Activated CD8-positive, alpha-beta memory T cell treated with anti-CD3 and anti-CD28 coated beads, Interleukin-2, amount 10 ng/mL, durations not matched to agents 7 days and 5 days (primary cell): ENCODE data around the gene TSBP1. TPM values are rescaled to one million over a fixed set of nuclear protein-coding genes. Genes with fewer than 3 reads are reported as not detected.
"Not testable (repeated sequence)": the region's sequence is repeated elsewhere in the genome, so short reads cannot be mapped to it uniquely, and the experiment has no call there.

Source experiments
- ATAC-seq: fragments of 150-1000 bp; cut with Tn5 transposase; one replicate; pipeline ENCODE4 v1.10.0; 2021; ENCODE audit warnings: moderate library complexity
- CTCF ChIA-PET: fragments of 350-600 bp; sonication (Branson Sonifier 250); formaldehyde crosslinking; loops from one replicate; lab custom pipeline; 2021; ENCODE audit warnings: antibody characterized with exemption; lab: Charles Lee
- DNase-seq: peaks from one replicate; pipeline ENCODE4 v3.0.0-alpha.2; 2020
- H3K27ac Mint-ChIP-seq: one replicate; pipeline ENCODE4 v1.8.0; 2021; ENCODE audit warnings: mild to moderate bottlenecking, mixed read lengths
- H3K27me3 Mint-ChIP-seq: one replicate; pipeline ENCODE4 v1.8.0; 2021; ENCODE audit warnings: mixed read lengths
- H3K36me3 Mint-ChIP-seq: one replicate; pipeline ENCODE4 v1.8.0; 2021; ENCODE audit warnings: mild to moderate bottlenecking, mixed read lengths
- H3K4me1 Mint-ChIP-seq: one replicate; pipeline ENCODE4 v1.8.0; 2021; ENCODE audit warnings: mixed read lengths
- H3K4me3 Mint-ChIP-seq: one replicate; pipeline ENCODE4 v1.8.0; 2021; ENCODE audit warnings: mild to moderate bottlenecking, moderate library complexity, mixed read lengths
- H3K9me3 Mint-ChIP-seq: one replicate; pipeline ENCODE4 v1.8.0; 2022; ENCODE audit warnings: low read depth, mixed read lengths
- total RNA-seq, 2 experiments: library from RNA; stranded (reverse); gene quantifications; one replicate each; pipeline ENCODE4 v1.2.3, GENCODE V29; 2021

The TSBP1 gene
- total RNA-seq, 2 experiments from 2014 or later = not detected

DNA sequence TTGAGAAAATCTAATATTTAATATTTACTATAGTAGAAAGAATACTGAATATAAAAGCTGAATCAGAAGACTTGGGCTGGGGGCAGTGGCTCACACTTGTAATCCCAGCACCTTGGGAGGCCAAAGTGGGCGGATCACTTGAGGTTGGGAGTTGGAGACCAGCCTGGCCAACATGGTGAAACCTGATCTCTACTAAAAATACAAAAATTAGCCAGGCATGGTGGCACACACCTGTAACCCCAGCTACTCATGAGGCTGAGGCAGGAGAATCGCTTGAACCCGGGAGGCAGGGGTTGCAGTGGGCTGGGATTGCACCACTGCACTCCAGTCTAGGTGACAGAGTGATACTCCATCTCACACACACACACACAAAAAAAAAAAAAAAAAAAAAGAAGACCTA is 76.7 kb downstream of the TSBP1 start:
- H3K27me3 Mint-ChIP-seq = peaks cover 76% of the 10 kb centered on the region
- H3K9me3 Mint-ChIP-seq, H3K27ac Mint-ChIP-seq, H3K4me1 Mint-ChIP-seq, DNase-seq, H3K4me3 Mint-ChIP-seq, H3K36me3 Mint-ChIP-seq, ATAC-seq: not testable (repeated sequence)
- CTCF ChIA-PET = interaction anchor here (1.3 kb wide), 1 partner anchor 41 kb away, joined by 5 read pairs; no protein-coding TSS in a partner anchor

- no peak overlapping the region for H3K27ac Mint-ChIP-seq
- peaks cover 75% of the 10 kb centered on the region for H3K27me3 Mint-ChIP-seq
These were observed 77.1 kb downstream of the TSBP1 start for GRCh38 chr6:32294566-32294965.

DNA sequence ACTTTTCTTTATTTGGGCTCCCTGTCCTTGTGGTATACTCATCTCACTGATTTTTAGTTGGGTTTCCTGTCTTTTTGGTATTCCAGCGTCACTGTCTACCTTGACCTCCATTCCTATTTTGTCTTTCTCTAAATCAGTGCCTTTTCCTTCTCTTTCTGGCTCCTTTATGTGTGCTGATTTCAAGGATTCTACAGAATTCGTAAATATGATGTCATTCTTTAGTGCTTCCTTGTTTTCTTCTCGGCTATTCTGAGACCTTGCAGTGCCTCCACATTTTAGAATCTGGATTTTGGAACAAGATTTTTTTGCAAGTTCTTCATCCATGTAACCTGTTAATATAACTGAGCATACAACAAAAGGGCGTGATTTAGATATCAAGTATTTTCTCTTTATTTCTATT is 78.0 kb downstream of the TSBP1 start:
- peaks cover 73% of the 10 kb centered on the region for H3K27me3 Mint-ChIP-seq
- no peaks in the 10 kb centered on the region for H3K4me1 Mint-ChIP-seq
- ATAC-seq = no peak
- no peaks in the 10 kb centered on the region for H3K9me3 Mint-ChIP-seq
- CTCF ChIA-PET = interaction anchor here (1.3 kb wide), 1 partner anchor 39 kb away, joined by 5 read pairs; no protein-coding TSS in a partner anchor
- DNase-seq = no peak
- H3K4me3 Mint-ChIP-seq = no peak overlapping the region
- no peak overlapping the region for H3K27ac Mint-ChIP-seq
- H3K36me3 Mint-ChIP-seq = no peaks in the 10 kb centered on the region

More at GRCh38 chr6:32294566-32294965, 77.1 kb downstream of the TSBP1 start:
- ATAC-seq (no peak), DNase-seq (no peak)
- Mint-ChIP-seq H3K36me3 (no peaks in the 10 kb centered on the region), H3K4me1 (no peaks in the 10 kb centered on the region), H3K4me3 (no peak overlapping the region), H3K9me3 (no peaks in the 10 kb centered on the region)
- CTCF ChIA-PET = interaction anchor here (1.3 kb wide), 1 partner anchor 40 kb away, joined by 5 read pairs; no protein-coding TSS in a partner anchor

DNA sequence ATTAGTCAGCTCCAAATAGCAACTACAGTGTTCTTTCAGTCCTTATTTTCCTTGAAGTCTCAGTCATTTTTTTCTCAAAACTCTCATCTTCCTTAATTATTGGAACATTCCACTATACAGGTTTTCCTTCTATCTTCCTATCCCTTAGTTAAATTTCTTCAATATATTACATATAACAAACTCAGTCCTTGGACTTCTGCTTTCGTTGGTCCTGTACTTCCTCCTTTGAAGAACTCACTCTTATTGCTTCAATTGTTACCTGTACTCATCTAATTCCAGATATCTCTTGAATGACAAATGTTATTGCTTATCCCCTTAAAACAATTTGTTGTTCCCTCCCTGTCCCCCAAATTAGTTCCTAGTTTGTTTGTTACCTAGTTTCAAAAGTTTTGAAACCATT is 80.2 kb downstream of the TSBP1 start:
- Mint-ChIP-seq H3K4me1 (no peaks in the 10 kb centered on the region), H3K27me3 (peaks cover 74% of the 10 kb centered on the region)
- CTCF ChIA-PET = no interaction called here

GRCh38 chr6:32290886-32291450 is 80.7 kb downstream of the TSBP1 start:
- no peaks in the 10 kb centered on the region for H3K9me3 Mint-ChIP-seq
- H3K27me3 Mint-ChIP-seq = peaks cover 73% of the 10 kb centered on the region
- no peaks in the 10 kb centered on the region for H3K4me1 Mint-ChIP-seq
- CTCF ChIA-PET = no interaction called here
- H3K4me3 Mint-ChIP-seq = no peak overlapping the region
- DNase-seq (no peak), ATAC-seq (no peak)
- H3K27ac Mint-ChIP-seq = no peak overlapping the region
- H3K36me3 Mint-ChIP-seq = no peaks in the 10 kb centered on the region

More for the DNA sequence above, 80.2 kb downstream of the TSBP1 start:
- no peak for DNase-seq
- Mint-ChIP-seq H3K27ac (no peak overlapping the region), H3K9me3 (no peaks in the 10 kb centered on the region), H3K36me3 (no peaks in the 10 kb centered on the region), H3K4me3 (no peak overlapping the region)
- ATAC-seq = no peak

- DNase-seq (no peak), ATAC-seq (no peak)
- H3K27ac Mint-ChIP-seq = no peak overlapping the region
- H3K27me3 Mint-ChIP-seq = peaks cover 71% of the 10 kb centered on the region
- H3K4me3 Mint-ChIP-seq = no peak overlapping the region
- no peaks in the 10 kb centered on the region for H3K9me3 Mint-ChIP-seq
- no peaks in the 10 kb centered on the region for H3K36me3 Mint-ChIP-seq
- CTCF ChIA-PET = interaction anchor here (0.9 kb wide), 1 partner anchor 43 kb away, joined by 3 read pairs; no protein-coding TSS in a partner anchor
- no peaks in the 10 kb centered on the region for H3K4me1 Mint-ChIP-seq
These were observed 83.3 kb downstream of the TSBP1 start for GRCh38 chr6:32288426-32288825.

GRCh38 chr6:32273801-32274577 is 97.7 kb downstream of the TSBP1 start:
- H3K27ac Mint-ChIP-seq, CTCF ChIA-PET, DNase-seq, ATAC-seq, H3K36me3 Mint-ChIP-seq, H3K9me3 Mint-ChIP-seq, H3K4me3 Mint-ChIP-seq: not testable (repeated sequence)
- H3K27me3 Mint-ChIP-seq = peaks cover 38% of the 10 kb centered on the region
- H3K4me1 Mint-ChIP-seq = peaks cover 20% of the 10 kb centered on the region

- CTCF ChIA-PET = no interaction called here
- peaks cover 4% of the 10 kb centered on the region for H3K9me3 Mint-ChIP-seq
- peaks cover 6% of the 10 kb centered on the region for H3K36me3 Mint-ChIP-seq
- peaks cover 34% of the 10 kb centered on the region for H3K27me3 Mint-ChIP-seq
- ATAC-seq (no peak), DNase-seq (no peak)
- no peak overlapping the region for H3K27ac Mint-ChIP-seq
- peaks cover 20% of the 10 kb centered on the region for H3K4me1 Mint-ChIP-seq
- peak overlapping the region; percentile 5 for H3K4me3 Mint-ChIP-seq
These were observed 100.3 kb downstream of the TSBP1 start for GRCh38 chr6:32271429-32271828.

- Mint-ChIP-seq H3K27me3 (peaks cover 26% of the 10 kb centered on the region), H3K4me1 (peaks cover 17% of the 10 kb centered on the region)
- CTCF ChIA-PET, H3K36me3 Mint-ChIP-seq, H3K9me3 Mint-ChIP-seq, H3K27ac Mint-ChIP-seq, ATAC-seq, DNase-seq, H3K4me3 Mint-ChIP-seq: not testable (repeated sequence)
These were observed 103.2 kb downstream of the TSBP1 start for GRCh38 chr6:32268459-32268858.

- peaks cover 20% of the 10 kb centered on the region for H3K27me3 Mint-ChIP-seq
- peaks cover 3% of the 10 kb centered on the region for H3K36me3 Mint-ChIP-seq
- H3K4me1 Mint-ChIP-seq = peaks cover 12% of the 10 kb centered on the region
- DNase-seq (no peak), ATAC-seq (no peak)
- H3K4me3 Mint-ChIP-seq = no peak overlapping the region
- peaks cover 2% of the 10 kb centered on the region for H3K9me3 Mint-ChIP-seq
- CTCF ChIA-PET = no interaction called here
- H3K27ac Mint-ChIP-seq = no peak overlapping the region
These were observed 104.7 kb downstream of the TSBP1 start for GRCh38 chr6:32267035-32267434.

DNA sequence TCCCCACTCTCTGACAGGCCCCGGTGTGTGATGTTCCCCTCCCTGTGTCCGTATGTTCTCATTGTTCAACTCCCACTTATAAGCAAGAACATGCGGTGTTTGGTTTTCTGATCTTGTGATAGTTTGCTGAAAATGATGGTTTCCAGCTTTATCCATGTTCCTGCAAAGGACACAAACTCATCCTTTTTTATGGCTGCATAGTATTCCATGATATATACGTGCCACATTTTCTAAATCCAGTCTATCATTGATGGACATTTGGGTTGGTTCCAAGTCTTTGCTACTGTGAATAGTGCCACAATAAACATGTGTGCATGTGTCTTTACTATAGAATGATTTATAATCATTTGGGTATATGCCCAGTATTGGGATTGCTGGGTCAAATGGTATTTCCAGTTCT is 114.4 kb downstream of the TSBP1 start:
- not testable (repeated sequence) for H3K36me3 Mint-ChIP-seq, H3K27ac Mint-ChIP-seq, H3K4me3 Mint-ChIP-seq, DNase-seq, ATAC-seq, H3K9me3 Mint-ChIP-seq
- peaks cover 20% of the 10 kb centered on the region for H3K4me1 Mint-ChIP-seq
- H3K27me3 Mint-ChIP-seq = peaks cover 63% of the 10 kb centered on the region
- CTCF ChIA-PET = interaction anchor here (2.7 kb wide), 1 partner anchor 12 kb away, joined by 10 read pairs; no protein-coding TSS in a partner anchor

DNA sequence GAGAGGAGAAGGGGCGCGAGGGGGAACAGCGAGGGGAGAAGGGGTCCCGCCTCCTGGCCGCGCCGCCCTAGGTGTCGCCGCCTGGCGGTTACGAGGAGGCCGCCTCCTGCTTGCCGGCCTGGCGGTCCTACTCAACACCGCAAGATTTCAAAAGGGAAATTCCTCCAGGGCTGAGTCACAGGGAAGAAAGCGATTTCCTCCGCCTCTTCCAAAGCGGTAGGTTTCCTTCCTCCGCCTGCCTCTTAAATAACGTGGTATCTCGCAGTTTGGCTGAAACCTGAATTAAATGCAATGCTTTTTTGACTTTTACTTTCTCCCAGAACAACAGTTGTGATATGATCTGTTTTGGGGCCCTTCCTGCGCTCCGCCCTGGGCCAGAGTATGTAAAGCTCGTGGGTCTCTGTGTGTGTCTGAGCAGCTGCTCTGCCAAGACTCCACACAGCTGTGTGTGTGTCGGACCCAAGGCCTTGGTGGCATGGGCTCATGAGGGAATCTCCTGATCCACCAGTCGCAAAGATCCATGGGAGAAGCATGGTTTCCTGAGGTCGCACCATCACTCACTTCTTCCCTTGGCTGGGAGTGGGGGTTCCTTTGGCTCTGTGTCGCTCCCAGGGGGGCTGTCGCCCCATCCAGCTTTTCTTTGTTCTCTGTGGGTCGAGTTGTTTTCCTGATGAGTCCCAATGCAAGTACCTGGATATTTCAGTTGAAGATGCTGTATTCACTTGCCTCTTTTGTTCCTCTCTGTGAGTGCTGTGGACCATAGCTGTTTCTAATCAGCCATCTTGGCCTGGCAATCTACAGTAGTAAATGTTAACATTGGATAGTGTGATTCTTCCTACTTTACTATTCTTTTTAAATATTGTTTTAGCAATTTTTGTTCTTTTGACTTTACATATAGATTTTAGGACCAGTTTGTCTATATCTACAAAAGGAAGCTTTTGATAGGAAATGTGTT is 116.2 kb downstream of the TSBP1 start:
- ATAC-seq (peak; percentile 74), DNase-seq (peak; percentile 60)
- CTCF ChIA-PET = interaction anchor here (2.0 to 2.7 kb wide), 2 partner anchors 10 to 39 kb away, joined by 5 to 10 read pairs; no protein-coding TSS in a partner anchor
- peak overlapping the region; percentile 4 for H3K4me3 Mint-ChIP-seq
- H3K4me1 Mint-ChIP-seq = peaks cover 25% of the 10 kb centered on the region
- H3K27ac Mint-ChIP-seq = no peak overlapping the region
- no peaks in the 10 kb centered on the region for H3K36me3 Mint-ChIP-seq
- no peaks in the 10 kb centered on the region for H3K9me3 Mint-ChIP-seq
- H3K27me3 Mint-ChIP-seq = peaks cover 47% of the 10 kb centered on the region

DNA sequence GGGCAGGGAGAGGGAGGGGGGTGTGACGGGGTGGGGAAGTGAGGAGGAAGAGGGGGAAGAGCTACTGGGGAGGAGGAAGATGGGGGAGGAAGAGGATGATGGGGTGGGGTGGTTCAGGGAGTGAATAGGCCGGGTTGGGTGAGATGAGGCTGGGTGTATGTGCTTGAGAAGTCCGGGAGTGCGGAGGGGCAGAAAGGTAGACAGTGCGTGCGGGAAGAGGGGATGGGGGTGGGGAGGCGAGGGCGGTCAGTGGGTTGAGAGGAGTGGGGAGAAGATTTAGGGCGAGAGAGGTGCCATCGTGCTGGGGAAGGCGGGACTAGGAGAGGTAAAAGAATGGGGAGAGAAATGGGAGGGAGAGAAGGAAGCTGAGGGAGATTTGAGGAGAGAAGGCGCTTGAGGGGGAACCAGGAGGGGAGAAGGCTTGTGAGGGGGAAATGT is 116.9 kb downstream of the TSBP1 start:
- DNase-seq (no peak), ATAC-seq (no peak)
- Mint-ChIP-seq H3K27ac (peak overlapping the region; percentile 20), H3K4me3 (no peak overlapping the region), H3K36me3 (peaks cover 2% of the 10 kb centered on the region), H3K4me1 (peaks cover 25% of the 10 kb centered on the region), H3K27me3 (peaks cover 40% of the 10 kb centered on the region), H3K9me3 (peaks cover 2% of the 10 kb centered on the region)
- CTCF ChIA-PET = interaction anchor here (2.0 to 2.5 kb wide), 2 partner anchors 10 to 40 kb away, joined by 5 to 9 read pairs; no protein-coding TSS in a partner anchor
